ENCODE data around the gene DNAJC18. TPM values are rescaled to one million over a fixed set of nuclear protein-coding genes. Genes with fewer than 3 reads are reported as not detected.
"Not testable (repeated sequence)": the region's sequence is repeated elsewhere in the genome, so short reads cannot be mapped to it uniquely, and the experiment has no call there.

The DNAJC18 gene
- total RNA-seq, 1 donor from 2014 or later = 9.8 TPM

DNA sequence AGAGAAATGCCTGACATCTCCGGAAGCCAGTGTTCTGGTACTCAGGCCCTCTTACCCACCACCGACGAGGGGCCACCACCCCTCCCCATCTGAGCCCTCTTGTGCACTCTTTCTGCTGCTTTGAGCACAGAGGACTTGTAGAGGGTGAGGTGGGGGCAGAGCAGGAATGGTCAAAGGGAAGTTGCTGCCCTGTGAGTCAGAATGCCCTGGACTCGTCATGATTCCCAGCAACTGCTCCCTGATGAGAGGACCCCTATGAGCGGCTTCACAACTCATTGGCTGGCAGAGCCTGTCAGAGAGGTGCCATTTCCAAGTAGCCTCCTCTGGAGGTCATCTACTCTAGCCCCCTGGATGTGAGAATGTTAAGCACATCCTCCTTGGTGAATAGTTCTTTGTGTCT, 22.4 kb upstream of the DNAJC18 start:
- intact Hi-C loops (cut with micrococcal nuclease) = no loop called here

DNA sequence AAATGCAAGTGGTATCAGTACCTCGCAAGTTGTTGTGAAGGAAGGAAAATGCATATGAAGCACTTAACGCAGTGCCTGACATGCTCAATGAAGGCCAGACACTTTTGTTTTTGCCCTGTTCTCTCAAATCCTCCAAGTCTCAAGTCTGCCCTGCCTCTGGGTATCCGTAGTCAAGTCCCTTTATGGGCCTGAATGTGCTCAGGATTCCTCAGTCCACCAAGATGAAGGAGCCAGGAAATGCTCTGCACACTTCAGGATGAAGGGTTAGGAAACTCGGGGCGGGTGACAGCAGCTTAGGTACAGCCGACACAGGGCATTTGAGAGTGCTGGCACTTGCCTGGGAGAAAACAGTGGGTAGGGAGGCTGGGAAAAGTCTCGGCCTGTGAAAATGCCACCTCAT, 21.9 kb upstream of the DNAJC18 start:
- intact Hi-C loops (cut with micrococcal nuclease) = no loop called here

DNA sequence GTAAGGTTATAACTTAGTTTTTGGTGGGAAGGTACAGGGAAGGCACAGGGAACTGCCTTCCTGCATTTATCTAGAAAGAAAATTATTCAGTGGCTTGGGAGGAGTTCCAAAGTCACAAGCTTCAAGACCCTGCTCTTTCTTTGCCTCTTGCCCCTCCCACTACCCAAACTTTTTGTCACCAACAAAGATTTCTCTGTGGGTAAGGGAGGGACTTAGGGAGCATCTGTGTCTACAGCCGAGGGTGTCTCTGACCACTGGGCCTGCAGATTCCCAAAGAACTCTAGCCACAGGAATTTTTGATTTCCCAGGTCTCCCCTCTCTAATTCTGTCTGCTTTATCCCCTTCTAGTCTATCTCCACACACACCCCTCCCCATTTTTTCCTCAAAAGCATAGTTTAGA, 21.1 kb upstream of the DNAJC18 start:
- intact Hi-C loops (cut with micrococcal nuclease) = no loop called here

DNA sequence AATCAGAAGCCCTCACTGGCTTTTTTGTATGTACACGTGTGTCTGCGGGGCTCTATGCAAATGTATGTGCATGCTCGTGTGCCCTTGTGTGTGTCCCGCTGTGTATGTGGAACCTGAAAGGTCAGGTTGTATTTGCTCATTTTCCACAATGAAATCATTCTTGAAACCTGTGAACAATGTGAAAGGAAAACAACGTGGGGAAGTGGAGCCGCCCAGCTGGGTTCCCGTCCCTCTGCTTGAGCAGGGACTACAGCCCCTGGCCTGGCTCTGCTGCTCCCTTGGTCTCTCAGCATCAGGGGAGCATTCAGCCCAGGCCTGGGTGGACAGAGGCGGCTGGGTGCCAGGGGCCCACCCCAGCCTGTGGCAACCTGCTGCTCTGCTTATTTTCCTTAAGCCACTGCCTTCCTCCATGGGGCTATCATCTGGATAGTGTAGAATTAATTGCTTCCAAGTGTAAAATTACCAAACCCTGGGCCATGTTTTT, 20.2 kb upstream of the DNAJC18 start:
- intact Hi-C loops (cut with micrococcal nuclease) = loop anchor here (1.0 to 5.0 kb wide), 4 partner anchors 15 to 59 kb away; partner anchors contain the start of gene STING1

DNA sequence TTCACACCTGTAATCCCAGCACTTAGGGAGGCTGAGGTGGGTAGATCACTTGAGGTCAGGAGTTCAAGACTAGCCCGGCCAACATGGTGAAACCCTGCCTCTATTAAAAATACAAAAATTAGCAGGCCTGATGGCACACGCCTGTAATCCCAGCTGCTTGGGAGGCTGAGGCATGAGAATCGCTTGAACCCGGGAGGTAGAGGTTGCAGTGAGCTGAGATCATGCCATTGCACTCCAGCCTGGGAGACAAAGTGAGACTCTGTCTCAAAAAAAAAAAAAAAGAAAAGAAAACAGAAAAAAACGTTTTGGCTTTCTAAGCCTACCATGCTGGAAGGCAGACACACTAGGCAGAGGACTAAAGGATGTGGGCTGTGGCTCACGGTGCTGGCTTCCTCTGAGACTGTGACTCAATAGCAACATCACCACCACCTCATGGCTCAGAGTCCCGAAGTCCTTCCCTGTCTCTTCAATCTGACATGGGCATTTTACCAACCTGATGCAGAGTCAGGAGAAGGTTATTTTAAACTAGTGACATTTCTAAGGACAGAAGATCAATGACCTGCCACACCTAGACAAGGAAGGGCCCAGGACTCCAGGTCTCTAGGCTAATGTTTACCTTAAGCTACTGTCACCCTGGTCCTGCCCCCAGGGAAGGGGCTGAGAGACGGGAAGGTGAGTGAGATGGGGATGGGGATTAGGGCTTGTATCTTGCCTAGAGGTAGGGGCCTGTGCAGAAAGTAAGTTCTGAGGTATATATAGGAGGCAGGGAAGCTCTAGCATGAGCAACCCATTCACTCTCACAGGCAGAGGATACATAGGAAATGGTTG, 19.5 kb upstream of the DNAJC18 start:
- intact Hi-C loops (cut with micrococcal nuclease) = loop anchor here (1.0 to 5.0 kb wide), 6 partner anchors 11 to 60 kb away; partner anchors contain the start of genes DNAJC18 and STING1

DNA sequence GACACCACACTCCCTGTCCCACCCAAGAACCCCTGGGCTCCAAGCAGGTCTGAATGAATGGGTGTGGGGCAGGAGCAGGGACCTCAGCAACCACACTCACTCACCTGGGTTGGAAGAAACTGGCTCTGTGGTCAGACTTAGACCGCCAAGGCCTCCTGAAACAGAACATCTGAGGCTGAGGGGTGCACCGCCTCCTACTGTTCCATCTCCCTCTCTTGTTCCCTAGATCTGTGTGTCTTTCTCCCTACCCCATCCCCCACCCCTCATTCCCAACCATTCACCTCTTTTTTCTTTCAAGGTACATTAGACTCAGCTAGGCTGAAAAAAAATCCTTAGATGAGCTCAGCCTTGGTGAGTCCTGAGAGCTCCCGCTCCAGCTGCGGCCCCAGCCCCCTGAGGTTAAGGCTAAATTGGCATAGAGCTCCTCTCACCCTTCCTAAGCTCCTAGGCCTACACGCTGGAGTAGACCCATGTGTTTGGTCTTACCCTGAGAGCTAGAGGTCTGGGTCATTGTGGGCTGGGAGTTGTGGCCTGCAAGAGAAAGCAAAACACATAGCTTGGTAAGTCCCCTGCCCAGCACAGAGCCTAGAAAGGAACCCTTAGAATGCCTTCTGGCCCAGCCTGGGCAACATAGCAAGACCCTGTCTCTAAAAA, 18.5 kb upstream of the DNAJC18 start:
- intact Hi-C loops (cut with micrococcal nuclease) = loop anchor here (1.0 to 5.0 kb wide), 5 partner anchors 10 to 61 kb away; partner anchors contain the start of gene DNAJC18

DNA sequence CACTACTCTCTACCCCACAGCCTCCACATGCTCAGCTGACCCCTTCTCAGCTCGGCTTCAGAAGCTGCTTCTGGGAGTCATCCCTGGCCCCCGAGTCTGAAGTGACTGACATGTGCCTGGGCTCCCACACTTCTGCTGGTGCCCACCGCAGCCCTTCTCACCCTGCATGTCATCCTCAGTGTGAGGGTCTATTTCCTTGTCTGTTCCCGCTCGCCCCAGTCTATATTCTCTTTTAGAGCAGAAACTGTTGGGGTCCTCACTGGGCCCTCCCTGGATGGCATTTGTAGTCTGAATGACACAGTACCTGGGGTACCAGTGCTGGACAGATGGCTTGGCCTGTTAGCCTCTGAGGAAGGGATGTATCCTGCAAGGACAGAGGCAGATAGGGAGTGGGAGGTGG, 17.9 kb upstream of the DNAJC18 start:
- intact Hi-C loops (cut with micrococcal nuclease) = loop anchor here (5.0 kb wide), 1 partner anchor 35 kb away; no protein-coding TSS in a partner anchor

DNA sequence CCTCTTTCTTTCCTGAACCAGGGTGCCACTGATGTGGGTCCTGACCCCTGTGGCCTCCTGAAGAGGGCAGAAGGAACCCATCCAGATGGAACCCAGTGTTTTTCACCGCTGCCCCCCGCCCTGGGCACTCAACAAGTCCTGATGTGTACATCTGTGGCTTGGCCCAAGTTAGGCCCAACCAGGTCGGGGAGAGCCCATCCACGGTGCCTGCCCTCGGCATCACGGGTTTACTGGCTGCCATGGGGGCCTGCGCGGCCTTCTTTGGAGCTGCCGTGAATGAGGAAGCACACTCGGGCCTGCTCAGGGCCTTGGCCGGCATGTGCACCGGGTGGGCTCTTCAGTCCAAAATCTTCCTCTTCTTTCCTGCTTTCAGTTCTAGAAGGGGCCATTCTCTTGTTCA, 17.5 kb upstream of the DNAJC18 start:
- intact Hi-C loops (cut with micrococcal nuclease) = loop anchor here (5.0 kb wide), 1 partner anchor 34 kb away; no protein-coding TSS in a partner anchor

DNA sequence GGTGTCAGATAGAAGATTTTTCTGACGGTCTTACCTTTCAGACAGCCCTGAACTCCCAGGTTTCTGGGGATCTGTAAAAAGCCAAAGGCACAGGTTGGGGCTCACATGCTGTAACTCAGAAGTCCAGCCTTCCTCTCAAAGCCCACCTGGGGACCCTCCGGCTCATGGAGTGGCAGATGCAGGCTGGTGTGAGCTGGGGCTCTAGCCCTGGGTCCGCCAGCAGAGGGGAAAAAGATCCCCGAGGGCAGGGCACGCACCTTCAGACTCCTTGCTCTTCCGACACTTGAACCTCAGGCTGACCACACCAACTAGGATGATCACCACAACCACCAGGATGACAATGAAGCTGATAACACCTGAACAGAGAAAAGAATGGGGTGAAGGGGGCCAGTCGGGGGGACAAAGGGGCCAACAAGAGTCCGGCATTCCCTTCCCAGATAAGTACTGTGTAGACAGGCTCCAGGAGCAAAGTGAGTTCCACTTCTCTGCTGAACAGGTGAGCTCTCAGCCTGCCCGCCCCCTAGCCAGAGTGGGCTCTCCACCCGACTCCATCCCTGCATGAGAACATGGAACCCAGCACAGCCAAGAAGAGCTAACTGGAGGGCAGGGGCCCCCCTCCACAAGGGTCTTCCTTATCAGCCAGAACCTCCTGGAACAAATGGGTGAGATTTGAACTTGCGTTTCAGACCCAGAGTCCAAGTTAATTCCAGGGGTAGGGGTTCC, 15.4 kb upstream of the DNAJC18 start:
- intact Hi-C loops (cut with micrococcal nuclease) = loop anchor here (5.0 kb wide), 1 partner anchor 32 kb away; no protein-coding TSS in a partner anchor

DNA sequence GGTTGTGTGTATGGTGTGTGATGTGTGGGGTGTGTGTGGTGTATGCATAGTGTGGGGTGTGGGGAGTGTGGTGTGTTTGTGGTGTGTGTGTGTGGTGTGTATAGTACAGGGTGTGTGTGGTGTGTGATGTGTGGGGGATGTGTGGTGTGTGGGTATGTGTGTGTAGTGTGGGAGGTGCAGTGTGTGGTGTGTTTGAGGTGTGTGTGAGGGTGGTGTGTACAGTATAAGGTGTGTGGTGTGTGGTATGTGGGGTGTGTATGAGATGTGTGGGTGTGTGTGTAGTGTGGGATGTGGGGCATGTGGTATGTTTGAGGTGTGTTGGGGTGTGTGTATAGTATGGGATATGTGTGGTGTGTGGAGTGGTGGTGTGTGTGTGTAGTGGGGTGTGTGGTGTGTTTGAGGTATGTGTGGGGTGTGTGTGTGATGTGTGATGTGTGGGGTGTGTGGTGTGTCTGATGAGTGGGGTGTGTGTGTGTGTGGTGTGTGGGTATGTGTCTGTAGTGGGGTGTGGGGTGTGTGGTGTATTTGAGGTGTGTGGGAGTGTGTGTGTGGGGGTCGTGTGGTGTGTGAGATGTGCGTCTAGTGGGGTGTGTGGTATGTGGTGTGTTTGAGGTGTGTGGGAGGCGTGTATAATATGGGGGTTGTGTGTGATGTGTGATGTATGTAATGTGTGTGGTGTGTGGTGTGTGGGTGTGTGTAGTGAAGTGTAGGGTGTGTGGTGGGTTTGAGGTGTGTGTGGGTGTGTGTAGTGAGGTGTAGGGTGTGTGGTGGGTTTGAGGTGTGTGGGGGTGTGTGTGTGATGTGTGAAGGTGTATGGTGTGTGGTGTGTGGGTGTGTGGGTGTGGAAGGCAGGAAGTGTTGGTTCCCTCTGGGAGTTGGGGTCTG, 14.6 kb upstream of the DNAJC18 start:
- intact Hi-C loops (cut with micrococcal nuclease) = no loop called here

DNA sequence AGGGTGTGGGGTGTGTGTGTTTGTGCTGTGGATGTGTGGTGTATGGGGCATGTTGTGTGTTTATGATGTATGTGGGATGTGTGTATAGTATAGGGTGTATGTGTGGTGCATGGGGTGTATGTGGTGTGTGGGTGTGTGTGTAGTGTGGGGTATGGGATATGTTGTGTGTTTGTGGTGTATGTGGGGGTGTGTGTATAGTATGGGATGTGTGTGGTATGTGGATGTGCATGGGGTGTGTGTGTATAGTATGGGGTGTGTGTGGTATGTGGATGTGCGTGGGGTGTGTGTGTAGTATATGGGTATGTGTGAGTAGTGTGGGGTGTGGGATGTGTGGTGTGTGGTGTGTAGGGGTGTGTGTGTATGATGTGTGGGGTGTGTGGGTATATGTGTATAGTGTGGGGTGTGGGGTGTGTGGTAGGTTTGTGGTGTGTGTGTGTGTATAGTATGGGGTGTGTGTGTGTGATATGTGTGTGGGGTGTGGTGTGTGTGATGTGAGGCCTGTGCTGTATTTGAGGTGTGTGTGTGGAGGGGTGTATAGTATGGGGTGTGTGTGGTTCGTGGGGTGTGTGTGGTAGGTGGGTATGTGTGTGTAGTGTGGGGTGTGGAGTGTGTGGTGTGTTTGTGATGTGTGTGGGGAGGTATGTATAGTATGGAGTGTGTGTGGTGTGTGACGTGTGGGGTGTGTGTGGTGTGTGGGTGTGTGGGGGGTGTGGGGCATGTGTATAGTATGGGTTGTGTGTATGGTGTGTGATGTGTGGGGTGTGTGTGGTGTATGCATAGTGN, 12.7 kb upstream of the DNAJC18 start:
- intact Hi-C loops (cut with micrococcal nuclease) = no loop called here

DNA sequence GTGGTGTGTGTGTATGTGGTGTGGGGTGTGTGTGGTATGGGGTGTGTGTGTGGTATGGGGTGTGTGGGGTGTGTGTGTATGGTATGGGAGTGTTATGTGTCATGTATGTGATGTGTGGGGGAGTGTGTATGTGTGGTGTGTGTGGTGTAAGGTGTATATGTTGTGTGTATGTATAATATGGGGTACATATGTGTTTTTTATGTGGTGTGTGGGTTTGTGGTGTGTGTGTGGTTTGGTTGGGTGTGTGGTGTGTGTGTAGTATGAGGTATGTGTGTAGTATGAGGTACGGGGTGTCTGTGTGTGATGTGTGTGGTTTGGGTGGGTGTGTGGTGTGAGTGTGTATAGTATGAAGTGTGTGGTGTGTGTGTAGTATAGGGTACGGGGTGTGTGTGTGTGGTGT, 11.9 kb upstream of the DNAJC18 start:
- intact Hi-C loops (cut with micrococcal nuclease) = no loop called here

DNA sequence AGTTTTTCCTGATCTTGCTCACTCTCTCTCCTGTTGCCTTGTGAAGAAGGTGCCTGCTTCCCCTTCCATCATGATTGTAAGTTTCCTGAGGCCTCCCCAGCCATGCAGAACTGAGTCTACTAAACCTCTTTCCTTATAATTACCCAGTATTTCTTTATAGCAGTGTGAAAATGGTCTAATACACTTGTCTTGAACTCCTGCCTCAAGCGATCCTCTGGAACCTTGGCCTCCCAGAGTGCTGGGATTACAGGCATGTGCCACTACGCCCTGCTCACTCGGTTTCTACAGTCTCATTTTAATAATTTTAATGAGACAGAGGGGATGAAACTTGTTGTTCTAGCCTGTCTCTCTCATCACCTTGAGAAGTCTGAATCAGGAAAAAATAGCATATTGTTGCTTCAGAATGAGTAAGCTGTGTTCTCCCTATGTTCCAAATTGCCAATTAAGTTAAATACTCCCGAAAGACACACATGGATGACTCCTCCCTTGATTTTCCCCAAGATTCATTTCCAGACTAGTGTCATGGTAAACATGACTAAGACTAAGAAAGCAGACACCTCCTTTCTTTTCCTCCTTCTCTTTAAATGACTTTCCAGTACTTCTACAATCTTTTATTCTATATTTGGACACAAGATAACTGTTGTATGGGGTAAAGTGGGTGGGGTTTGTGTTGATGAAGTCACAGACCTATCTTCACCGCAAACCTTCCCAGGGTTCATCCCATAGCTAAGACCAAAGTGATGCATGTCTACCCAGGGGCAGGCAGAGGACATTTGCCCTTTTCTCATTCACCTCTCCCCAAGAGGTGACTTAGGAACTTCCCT, 7.8 kb upstream of the DNAJC18 start:
- intact Hi-C loops (cut with micrococcal nuclease) = loop anchor here (1.0 kb wide), 2 partner anchors 8 to 11 kb away; partner anchors contain the start of gene DNAJC18

DNA sequence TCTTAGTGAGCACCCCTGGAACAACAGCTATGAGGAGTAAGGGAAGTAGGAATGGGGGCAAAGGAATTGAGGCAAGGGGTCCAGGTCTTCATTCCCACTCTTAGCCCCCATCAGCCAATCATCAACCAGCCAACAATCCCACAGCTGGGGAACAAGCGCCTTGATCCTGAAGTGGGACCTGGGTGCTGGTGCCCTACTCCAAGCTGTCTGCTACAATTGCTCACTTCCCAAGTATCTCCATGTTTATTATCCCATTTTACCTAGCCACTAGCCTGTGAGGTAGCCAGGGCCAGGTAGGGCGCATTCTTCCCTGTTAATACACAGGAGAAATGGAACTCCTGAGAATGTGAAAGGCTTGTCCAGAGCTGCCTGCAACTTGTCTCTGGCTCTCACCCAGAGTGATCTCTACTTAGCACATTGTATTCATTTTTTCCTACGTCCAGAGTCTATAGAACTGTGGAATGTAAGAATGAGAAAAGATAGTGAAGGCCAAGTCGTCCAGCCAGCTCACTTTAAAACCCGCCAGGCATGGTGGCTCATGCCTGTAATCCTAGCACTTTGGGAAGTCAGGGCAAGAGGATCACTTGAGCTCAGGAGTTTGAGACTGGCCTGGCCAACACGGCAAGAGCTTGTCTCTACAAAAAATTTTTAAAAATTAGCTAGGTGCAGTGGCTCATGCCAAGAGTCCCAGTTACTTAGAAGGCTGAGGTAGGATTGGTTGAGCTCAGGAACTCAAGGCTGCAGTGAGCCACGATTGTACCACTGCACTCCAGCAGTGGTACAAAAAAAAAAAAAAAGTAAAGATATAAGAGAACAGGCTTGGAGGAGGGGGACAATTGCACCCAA, 6.2 kb upstream of the DNAJC18 start:
- intact Hi-C loops (cut with micrococcal nuclease) = no loop called here

DNA sequence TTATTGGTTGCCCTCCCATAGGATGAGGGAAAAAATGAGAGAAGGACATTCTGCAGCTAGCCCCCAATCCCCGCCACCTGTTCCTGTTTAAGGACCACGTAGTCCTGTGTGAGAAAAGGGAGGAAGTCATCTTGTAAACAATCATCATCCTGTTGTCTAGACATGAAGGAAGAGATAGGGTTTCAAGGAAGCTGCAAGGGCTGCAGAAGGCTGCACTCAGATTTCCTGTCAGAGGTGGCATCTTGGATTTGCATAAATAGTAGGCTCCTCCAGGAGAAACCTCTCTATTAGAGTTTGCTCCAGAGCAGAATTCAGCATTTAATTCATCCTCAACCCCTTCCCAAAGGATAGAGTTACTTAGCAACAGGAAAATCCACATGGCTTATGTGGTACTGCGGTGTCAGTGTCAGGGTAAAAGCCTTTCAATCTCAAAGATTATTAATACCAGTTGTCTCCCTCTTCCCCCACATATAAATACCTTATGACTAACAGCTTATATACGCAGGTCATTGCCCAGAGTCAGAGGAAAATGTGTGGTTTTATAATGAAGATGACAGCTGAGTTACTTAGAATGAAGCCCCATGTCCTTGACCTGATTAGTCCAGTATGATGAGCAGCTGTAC, 4.6 kb upstream of the DNAJC18 start:
- intact Hi-C loops (cut with micrococcal nuclease) = no loop called here

DNA sequence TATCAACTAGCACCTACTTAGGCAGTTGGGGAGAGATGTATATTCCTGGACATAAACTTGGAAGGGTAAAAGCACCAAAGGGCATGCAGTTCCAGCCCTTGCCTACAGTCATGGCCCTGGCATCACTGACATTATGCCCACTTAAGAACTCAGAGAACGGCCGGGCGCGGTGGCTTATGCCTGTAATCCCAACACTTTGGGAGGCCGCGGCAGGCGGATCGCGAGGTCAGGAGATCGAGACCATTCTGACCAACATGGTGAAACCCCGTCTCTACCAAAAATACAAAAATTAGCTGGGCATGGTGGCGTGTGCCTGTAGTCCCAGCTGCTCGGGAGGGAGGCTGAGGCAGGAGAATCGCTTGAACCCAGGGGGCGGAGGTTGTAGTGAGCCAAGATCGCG, 1.1 kb upstream of the DNAJC18 start:
- intact Hi-C loops (cut with micrococcal nuclease) = not testable (repeated sequence)

DNA sequence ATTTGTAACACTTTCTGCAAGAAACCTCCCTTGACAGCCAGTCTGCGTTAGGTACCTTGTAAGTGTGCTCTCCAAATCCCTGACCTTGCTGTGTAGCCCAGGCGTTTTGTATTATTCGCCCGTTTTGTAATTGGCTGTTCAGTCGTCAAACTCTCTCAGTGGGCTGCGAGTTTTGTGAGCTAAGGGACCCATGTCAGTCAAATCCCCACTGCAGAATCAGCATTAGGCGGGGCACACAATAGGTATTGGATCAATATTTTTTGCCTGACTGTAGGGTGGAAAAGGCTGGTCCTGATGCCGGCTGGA, 665 bp downstream of the DNAJC18 start:
- intact Hi-C loops (cut with micrococcal nuclease) = loop anchor here (1.0 to 2.0 kb wide), 8 partner anchors 9 to 194 kb away; partner anchors contain the start of genes SPATA24, STING1 and UBE2D2

DNA sequence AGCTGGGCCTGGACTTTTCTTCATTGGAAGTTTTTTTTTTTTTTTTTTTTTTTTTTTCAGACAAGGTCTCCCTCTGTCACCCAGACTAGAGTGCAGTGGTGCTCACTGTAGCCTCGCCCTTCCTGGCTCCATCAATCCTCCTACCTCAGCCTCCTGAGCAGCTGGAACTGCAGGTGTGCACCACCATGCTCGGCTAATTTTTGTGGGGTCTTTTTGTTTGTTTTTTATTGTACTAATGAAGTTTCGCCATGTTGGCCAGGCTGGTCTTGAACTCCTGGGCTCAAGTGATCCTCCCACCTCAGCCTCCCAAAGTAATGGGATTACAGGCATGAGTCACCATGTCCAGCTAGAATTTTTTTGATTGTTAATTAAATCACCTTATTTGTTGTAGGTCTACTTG, 3.6 kb downstream of the DNAJC18 start:
- intact Hi-C loops (cut with micrococcal nuclease) = no loop called here
